ENCODE results near the gene PARD3.

DNA sequence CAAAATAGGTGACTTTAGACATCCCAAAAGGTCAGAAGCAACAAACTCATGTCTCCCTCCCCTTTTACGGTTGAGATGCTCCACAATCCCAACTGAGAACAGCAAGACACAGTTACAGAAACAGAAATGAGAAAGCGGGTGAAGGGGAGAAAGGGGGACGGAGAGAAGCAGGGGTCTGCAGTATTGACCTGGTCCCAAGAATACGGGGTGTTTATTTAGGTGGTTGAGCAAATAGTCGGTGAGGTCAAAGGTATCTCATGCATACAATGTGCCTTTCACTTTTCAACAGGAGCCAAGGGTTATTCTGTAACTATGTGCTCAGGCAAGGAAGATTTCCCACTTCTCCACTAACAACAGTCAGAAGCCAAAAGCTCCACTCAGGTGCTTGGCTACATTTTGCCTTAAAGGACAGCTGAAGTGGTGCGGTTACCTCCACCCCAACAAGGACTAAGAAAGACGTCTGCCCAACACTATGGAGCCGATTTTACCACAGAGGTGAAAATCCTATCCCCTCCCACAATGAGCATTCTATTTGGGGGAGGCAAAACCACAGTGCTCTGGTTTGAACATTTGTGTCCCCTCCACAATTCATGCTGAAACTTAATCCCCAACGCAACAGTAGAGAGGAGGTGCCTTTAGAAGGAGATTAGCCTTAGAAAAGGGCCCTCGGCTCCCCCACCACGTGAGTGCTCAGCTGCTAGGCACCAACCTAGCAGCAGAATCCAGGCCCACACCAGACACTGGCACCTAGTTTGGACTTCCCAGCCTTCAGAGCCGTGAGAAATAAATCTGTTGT is 77.9 kb downstream of the PARD3 start:
- TF ChIP-seq CTCF (IDR thresholded peaks at IDR 0.05) (no peak), POLR2A (IDR thresholded peaks at IDR 0.05) (no peak)
